Measurements from ENCODE around the gene TATDN3.

GRCh38 chr1:212824201-212824600 is 32.5 kb downstream of the TATDN3 start:
- no peak for TF ChIP-seq CTCF (optimal IDR thresholded peaks at IDR 0.05 in 1 of 3, IDR thresholded peaks at IDR 0.05 in 1 of 3, conservative IDR thresholded peaks at IDR 0.05 in 1 of 3; ENCODE audit: extremely low read depth in 1 of 3, insufficient read depth in 2 of 3, low read length in 3 of 3)
- no peak for TF ChIP-seq EZH2 (IDR thresholded peaks at IDR 0.05; ENCODE audit: low read length)
